HepG2 (cell line): ENCODE data around the gene SFT2D1. TPM values are rescaled to one million over a fixed set of nuclear protein-coding genes. Genes with fewer than 3 reads are reported as not detected.

ENCODE experiments used
- HMG20A ChIP-seq: IDR thresholded peaks from 2 replicates; pipeline ENCODE4 v1.6.1; 2016; ENCODE audit warnings: borderline replicate concordance
- HOXA3 ChIP-seq: sonication (generic); formaldehyde crosslinking; IDR thresholded peaks from 2 replicates; pipeline ENCODE4 v1.5.0; 2020; ENCODE audit warnings: missing genetic modification reagents
- IKZF1 ChIP-seq: fragments of 450-650 bp; IDR thresholded peaks from 2 replicates; pipeline ENCODE4 v1.7.1; 2016
- MEIS1 ChIP-seq: sonication (generic); formaldehyde crosslinking; IDR thresholded peaks from 2 replicates; pipeline ENCODE4 v1.9.0; 2021; ENCODE audit warnings: mild to moderate bottlenecking, missing genetic modification reagents, moderate library complexity, borderline replicate concordance
- RFXAP ChIP-seq: sonication (generic); formaldehyde crosslinking; IDR thresholded peaks from 2 replicates; pipeline ENCODE4 v1.4.0; 2020; ENCODE audit warnings: missing genetic modification reagents, borderline replicate concordance
- SKI ChIP-seq: fragments of 450-650 bp; IDR thresholded peaks from one replicate; pipeline ENCODE4 v1.6.1; 2018; ENCODE audit warnings: mild to moderate bottlenecking; ENCODE audit not compliant: partially characterized antibody
- ZNF329 ChIP-seq: sonication (generic); formaldehyde crosslinking; IDR thresholded peaks from 2 replicates; pipeline ENCODE4 v1.9.0; 2021; ENCODE audit warnings: low read depth, mild to moderate bottlenecking, missing genetic modification reagents
- ZNF34 ChIP-seq: sonication (generic); formaldehyde crosslinking; IDR thresholded peaks from 2 replicates; pipeline ENCODE4 v1.4.0; 2020; ENCODE audit warnings: mild to moderate bottlenecking, missing genetic modification reagents, borderline replicate concordance
- ZNF431 ChIP-seq: sonication (generic); formaldehyde crosslinking; IDR thresholded peaks from 2 replicates; pipeline ENCODE4 v1.9.0; 2022; ENCODE audit warnings: missing genetic modification reagents, low read depth, mild to moderate bottlenecking, borderline replicate concordance
- ZNF484 ChIP-seq: sonication (generic); formaldehyde crosslinking; IDR thresholded peaks from 2 replicates; pipeline ENCODE4 v1.5.1; 2020; ENCODE audit warnings: mild to moderate bottlenecking, low read depth, missing genetic modification reagents, borderline replicate concordance
- ZNF564 ChIP-seq: sonication (generic); formaldehyde crosslinking; IDR thresholded peaks from 2 replicates; pipeline ENCODE4 v1.8.1; 2023; ENCODE audit warnings: mild to moderate bottlenecking, missing genetic modification reagents
- ZNF660 ChIP-seq: sonication (generic); formaldehyde crosslinking; IDR thresholded peaks from 2 replicates; pipeline ENCODE4 v1.5.1; 2020; ENCODE audit warnings: mild to moderate bottlenecking, low read depth, missing genetic modification reagents, borderline replicate concordance
- ZSCAN22 ChIP-seq: sonication (generic); formaldehyde crosslinking; IDR thresholded peaks from 2 replicates; pipeline ENCODE4 v1.4.0; 2020; ENCODE audit warnings: mild to moderate bottlenecking, missing genetic modification reagents
- polyA plus RNA-seq, 8 experiments: library from polyadenylated mRNA; depleted of rRNA in 3 of 8; stranded (reverse) in 7 of 8; unstranded in 1 of 8; fragments of >200 nt; fragmentation: Illumina TruSeq in 4 of 8; extraction: Trizol in 4 of 8; gene quantifications; 2 replicates each; pipeline versions ENCODE4 v1.2.1 to v1.2.3, GENCODE V29; 2011 to 2016; ENCODE audit warnings: low read depth in 4 of 8, missing spikeins in 1 of 8, mixed read lengths in 1 of 8; ENCODE audit not compliant: insufficient read depth in 1 of 8
- total RNA-seq, 5 experiments: library from RNA; depleted of rRNA; stranded (reverse); fragments of >200 nt; fragmentation: Illumina TruSeq; extraction: Trizol; gene quantifications; 2 replicates each; pipeline ENCODE4 v1.2.3, GENCODE V29; 2016; ENCODE audit warnings: low read depth in 1 of 5
- TF ChIP-seq, protein P1 (sequence below): sonication (generic); formaldehyde crosslinking; IDR thresholded peaks from 2 replicates; pipeline ENCODE4 v1.4.0; 2020; ENCODE audit warnings: missing genetic modification reagents
- TF ChIP-seq, protein P2 (sequence below): sonication (generic); formaldehyde crosslinking; IDR thresholded peaks from 2 replicates; pipeline ENCODE4 v1.8.1; 2023; ENCODE audit warnings: mild to moderate bottlenecking, moderate library complexity, missing genetic modification reagents
- TF ChIP-seq, protein P3 (sequence below): sonication (generic); formaldehyde crosslinking; IDR thresholded peaks from 2 replicates; pipeline ENCODE4 v1.8.0; 2022; ENCODE audit warnings: mild to moderate bottlenecking, missing genetic modification reagents; ENCODE audit not compliant: insufficient replicate concordance
- TF ChIP-seq, protein P4 (sequence below): sonication (generic); formaldehyde crosslinking; IDR thresholded peaks from 2 replicates; pipeline ENCODE4 v1.5.1; 2020; ENCODE audit warnings: mild to moderate bottlenecking, missing genetic modification reagents

SFT2D1 gene
- total and polyA plus RNA-seq, 2 of the 13 experiments (the other 11 are each of a cell fraction or from before 2014, with no cell fraction given) = 115 to 147 TPM

DNA sequence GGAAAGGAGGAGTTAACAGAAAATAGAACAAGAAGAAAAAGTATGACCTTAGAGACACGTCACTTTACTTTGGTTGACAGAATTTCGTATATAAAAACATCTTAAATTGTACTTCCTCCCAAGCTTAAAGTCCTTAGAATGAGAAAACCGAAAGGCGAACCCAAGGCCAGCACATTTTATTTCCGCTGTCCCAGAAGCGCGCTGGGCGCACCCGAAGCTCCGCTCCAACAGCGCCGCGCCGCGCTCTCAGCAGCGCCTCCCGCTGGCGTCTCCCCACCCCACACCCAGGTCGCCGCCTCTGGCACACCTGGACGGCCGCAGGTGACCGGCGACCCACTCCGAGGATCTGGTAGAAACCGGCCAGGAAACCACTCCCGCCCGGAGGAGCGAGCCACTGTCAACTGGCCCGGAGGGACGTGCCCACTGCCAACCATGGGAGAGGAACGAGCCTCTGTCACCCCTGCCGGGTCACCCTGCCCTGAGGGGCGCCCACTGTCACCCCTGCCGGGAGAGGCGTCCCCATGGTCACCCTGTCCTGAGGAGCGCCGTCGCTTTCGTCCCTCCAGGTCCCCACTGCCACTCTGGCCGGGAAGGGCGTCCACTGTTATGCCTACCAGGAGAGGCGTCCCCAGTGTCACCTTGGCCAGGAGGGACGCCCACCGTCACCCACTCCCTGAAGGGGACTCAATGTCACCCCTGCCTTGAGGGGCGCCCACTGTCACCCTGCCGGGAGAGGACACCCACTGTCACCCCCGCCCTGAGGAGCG, 39.6 kb upstream of the SFT2D1 start (continued):
- no peak for TF ChIP-seq RFXAP (CRISPR knock-in tag)
- no peak for TF ChIP-seq ZNF660
- peak; percentile 35 for TF ChIP-seq SKI
- TF ChIP-seq, protein P1, sequence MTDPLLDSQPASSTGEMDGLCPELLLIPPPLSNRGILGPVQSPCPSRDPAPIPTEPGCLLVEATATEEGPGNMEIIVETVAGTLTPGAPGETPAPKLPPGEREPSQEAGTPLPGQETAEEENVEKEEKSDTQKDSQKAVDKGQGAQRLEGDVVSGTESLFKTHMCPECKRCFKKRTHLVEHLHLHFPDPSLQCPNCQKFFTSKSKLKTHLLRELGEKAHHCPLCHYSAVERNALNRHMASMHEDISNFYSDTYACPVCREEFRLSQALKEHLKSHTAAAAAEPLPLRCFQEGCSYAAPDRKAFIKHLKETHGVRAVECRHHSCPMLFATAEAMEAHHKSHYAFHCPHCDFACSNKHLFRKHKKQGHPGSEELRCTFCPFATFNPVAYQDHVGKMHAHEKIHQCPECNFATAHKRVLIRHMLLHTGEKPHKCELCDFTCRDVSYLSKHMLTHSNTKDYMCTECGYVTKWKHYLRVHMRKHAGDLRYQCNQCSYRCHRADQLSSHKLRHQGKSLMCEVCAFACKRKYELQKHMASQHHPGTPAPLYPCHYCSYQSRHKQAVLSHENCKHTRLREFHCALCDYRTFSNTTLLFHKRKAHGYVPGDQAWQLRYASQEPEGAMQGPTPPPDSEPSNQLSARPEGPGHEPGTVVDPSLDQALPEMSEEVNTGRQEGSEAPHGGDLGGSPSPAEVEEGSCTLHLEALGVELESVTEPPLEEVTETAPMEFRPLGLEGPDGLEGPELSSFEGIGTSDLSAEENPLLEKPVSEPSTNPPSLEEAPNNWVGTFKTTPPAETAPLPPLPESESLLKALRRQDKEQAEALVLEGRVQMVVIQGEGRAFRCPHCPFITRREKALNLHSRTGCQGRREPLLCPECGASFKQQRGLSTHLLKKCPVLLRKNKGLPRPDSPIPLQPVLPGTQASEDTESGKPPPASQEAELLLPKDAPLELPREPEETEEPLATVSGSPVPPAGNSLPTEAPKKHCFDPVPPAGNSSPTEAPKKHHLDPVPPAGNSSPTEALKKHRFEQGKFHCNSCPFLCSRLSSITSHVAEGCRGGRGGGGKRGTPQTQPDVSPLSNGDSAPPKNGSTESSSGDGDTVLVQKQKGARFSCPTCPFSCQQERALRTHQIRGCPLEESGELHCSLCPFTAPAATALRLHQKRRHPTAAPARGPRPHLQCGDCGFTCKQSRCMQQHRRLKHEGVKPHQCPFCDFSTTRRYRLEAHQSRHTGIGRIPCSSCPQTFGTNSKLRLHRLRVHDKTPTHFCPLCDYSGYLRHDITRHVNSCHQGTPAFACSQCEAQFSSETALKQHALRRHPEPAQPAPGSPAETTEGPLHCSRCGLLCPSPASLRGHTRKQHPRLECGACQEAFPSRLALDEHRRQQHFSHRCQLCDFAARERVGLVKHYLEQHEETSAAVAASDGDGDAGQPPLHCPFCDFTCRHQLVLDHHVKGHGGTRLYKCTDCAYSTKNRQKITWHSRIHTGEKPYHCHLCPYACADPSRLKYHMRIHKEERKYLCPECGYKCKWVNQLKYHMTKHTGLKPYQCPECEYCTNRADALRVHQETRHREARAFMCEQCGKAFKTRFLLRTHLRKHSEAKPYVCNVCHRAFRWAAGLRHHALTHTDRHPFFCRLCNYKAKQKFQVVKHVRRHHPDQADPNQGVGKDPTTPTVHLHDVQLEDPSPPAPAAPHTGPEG (CRISPR knock-in tag) = peak; percentile 67; the same call in 1 of the 2 replicates
- no peak for TF ChIP-seq ZSCAN22
- no peak for TF ChIP-seq IKZF1
- TF ChIP-seq ZNF564 (CRISPR knock-in tag) = peak; percentile 83; the same call in 1 of the 2 replicates
- TF ChIP-seq, protein P2, sequence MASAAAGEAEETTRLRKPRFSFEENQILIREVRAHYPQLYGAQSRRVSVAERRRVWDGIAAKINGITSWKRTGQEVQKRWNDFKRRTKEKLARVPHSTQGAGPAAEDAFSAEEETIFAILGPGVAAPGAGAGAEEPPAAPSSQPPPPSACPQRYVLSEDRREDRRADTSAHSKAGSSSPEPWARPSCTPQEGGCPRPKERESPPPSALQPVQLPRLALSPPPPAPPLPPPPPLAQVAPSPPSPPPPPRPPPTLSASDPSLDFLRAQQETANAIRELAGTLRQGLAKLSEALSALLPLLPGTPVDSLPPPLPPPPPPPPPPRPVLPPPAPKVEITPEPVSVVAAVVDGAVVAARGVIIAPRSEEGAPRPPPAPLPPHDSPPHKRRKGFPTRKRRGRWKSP (CRISPR knock-in tag) = peak; percentile 99
- peak; percentile 82; the same call in 1 of the 2 replicates for TF ChIP-seq MEIS1 (CRISPR knock-in tag)
- TF ChIP-seq ZNF484 (CRISPR knock-in tag) = no peak
- no peak for TF ChIP-seq ZNF431 (CRISPR knock-in tag)
- TF ChIP-seq, protein P3, sequence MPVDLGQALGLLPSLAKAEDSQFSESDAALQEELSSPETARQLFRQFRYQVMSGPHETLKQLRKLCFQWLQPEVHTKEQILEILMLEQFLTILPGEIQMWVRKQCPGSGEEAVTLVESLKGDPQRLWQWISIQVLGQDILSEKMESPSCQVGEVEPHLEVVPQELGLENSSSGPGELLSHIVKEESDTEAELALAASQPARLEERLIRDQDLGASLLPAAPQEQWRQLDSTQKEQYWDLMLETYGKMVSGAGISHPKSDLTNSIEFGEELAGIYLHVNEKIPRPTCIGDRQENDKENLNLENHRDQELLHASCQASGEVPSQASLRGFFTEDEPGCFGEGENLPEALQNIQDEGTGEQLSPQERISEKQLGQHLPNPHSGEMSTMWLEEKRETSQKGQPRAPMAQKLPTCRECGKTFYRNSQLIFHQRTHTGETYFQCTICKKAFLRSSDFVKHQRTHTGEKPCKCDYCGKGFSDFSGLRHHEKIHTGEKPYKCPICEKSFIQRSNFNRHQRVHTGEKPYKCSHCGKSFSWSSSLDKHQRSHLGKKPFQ (CRISPR knock-in tag) = peak; percentile 65
- 0 out of 2 replicates have a peak, but pooled peaks have one; percentile 21 for TF ChIP-seq ZNF34 (CRISPR knock-in tag)
- TF ChIP-seq HOXA3 (CRISPR knock-in tag) = peak; percentile 83
- TF ChIP-seq, protein P4, sequence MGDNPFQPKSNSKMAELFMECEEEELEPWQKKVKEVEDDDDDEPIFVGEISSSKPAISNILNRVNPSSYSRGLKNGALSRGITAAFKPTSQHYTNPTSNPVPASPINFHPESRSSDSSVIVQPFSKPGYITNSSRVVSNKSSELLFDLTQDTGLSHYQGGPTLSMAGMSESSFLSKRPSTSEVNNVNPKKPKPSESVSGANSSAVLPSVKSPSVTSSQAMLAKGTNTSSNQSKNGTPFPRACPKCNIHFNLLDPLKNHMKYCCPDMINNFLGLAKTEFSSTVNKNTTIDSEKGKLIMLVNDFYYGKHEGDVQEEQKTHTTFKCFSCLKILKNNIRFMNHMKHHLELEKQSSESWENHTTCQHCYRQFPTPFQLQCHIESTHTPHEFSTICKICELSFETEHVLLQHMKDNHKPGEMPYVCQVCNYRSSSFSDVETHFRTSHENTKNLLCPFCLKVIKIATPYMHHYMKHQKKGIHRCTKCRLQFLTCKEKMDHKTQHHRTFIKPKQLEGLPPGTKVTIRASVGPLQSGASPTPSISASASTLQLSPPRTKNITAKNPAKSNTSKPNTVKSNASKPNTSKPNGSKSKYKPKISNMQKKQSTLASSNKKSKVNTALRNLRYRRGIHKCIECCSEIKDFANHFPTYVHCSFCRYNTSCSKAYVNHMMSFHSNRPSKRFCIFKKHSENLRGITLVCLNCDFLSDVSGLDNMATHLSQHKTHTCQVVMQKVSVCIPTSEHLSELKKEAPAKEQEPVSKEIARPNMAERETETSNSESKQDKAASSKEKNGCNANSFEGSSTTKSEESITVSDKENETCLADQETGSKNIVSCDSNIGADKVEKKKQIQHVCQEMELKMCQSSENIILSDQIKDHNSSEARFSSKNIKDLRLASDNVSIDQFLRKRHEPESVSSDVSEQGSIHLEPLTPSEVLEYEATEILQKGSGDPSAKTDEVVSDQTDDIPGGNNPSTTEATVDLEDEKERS = no peak
- no peak for TF ChIP-seq HMG20A (CRISPR knock-in tag)
- no peak for TF ChIP-seq ZNF329
